Prostate gland (tissue), 2 donors: ENCODE results near the gene PRKAA1. TPM values are rescaled to one million over a fixed set of nuclear protein-coding genes. Genes with fewer than 3 reads are reported as not detected.
A peak's percentile ranks its signal among the peaks of the same experiment; 100 is the strongest.

Experiments
- DNase-seq: peaks from one replicate; pipeline ENCODE4 v3.0.0-alpha.2; 2019; ENCODE audit warnings: low spot score
- H3K27ac ChIP-seq, 2 donors: fragments of 200-600 bp; sonication (generic); 2 replicates each; pipeline ENCODE4 v1.5.1; 2017 to 2019
- H3K27me3 ChIP-seq: fragments of 200-600 bp; sonication (generic); replicated peaks from 2 replicates; pipeline ENCODE4 v1.5.1; 2019; ENCODE audit not compliant: insufficient read depth
- H3K36me3 ChIP-seq, 2 donors: fragments of 200-600 bp; sonication (generic); 1 replicate in 1 of 2; 2 replicates in 1 of 2; pipeline versions ENCODE4 v1.5.1 to v1.8.1; 2017 to 2019
- H3K4me1 ChIP-seq: fragments of 200-600 bp; sonication (generic); replicated peaks from 2 replicates; pipeline ENCODE4 v1.5.1; 2019
- H3K4me3 ChIP-seq, 2 donors: fragments of 200-600 bp; sonication (generic); 2 replicates each; pipeline ENCODE4 v1.5.1; 2017 to 2019
- H3K9me3 ChIP-seq: fragments of 200-600 bp; sonication (generic); 2 replicates; pipeline ENCODE4 v1.5.1; 2017
- CTCF ChIP-seq, 4 experiments: fragments of 200-600 bp in 2 of 4; fragments of 450-650 bp in 2 of 4; sonication (generic) in 2 of 4; IDR thresholded peaks; 1 replicate in 3 of 4; 2 replicates in 1 of 4; pipeline ENCODE4 v1.5.1; 2016 to 2019; ENCODE audit warnings: antibody characterized with exemption in 4 of 4, mild to moderate bottlenecking in 2 of 4, moderate library complexity in 2 of 4
- POLR2A ChIP-seq: fragments of 450-650 bp; IDR thresholded peaks from one replicate; pipeline ENCODE4 v1.6.1; 2016; ENCODE audit warnings: antibody characterized with exemption, mild to moderate bottlenecking
- POLR2AphosphoS5 ChIP-seq: sonication (generic); formaldehyde crosslinking; IDR thresholded peaks from one replicate; pipeline ENCODE4 v1.6.1; 2017; ENCODE audit warnings: antibody characterized with exemption
- WGBS: methylation state at CpG from one replicate; pipeline ENCODE4 v1.1.5; 2018; 5-methylcytosine and 5-hydroxymethylcytosine counted together
- intact Hi-C: fragments of 100-400 bp; cut with DNase I; formaldehyde crosslinking; loops from one replicate; pipeline ENCODE4 v1.14.2; 2022
- total RNA-seq, 2 donors: library from RNA; depleted of rRNA; stranded (reverse); fragments of >200 nt; gene quantifications; one replicate each; pipeline ENCODE4 v1.1.0, GENCODE V29; 2016

The PRKAA1 gene
- total RNA-seq, 2 donors from 2014 or later, result 64.9 to 110 TPM

GRCh38 chr5:40841068-40841805 is 43.1 kb upstream of the PRKAA1 start, which contains the start of gene CARD6:
TSS of gene CARD6 (plus strand) at chr5:40841367. CDS start at chr5:40841383, 16 bp downstream.
- Histone ChIP-seq H3K9me3 (no peaks in the 10 kb centered on the region), H3K27me3 (no peaks in the 10 kb centered on the region), H3K27ac (peak within 1 kb of the TSS in 1 of 2 donors; percentile 28), H3K4me1 (no peaks in the 10 kb centered on the region), H3K4me3 (peak within 1 kb of the TSS in 1 of 2 donors; percentile 5), H3K36me3 (no peaks in the 10 kb centered on the region)
- no peak for DNase-seq
- intact Hi-C loops, result no loop called here
- WGBS, result 43% methylated on average over 9 of the region's 9 CpGs
- TF ChIP-seq POLR2A, result no peak
- TF ChIP-seq POLR2AphosphoS5, result no peak
- TF ChIP-seq CTCF (IDR thresholded peaks at IDR 0.05), result no peak

GRCh38 chr5:40838086-40838485 is 39.9 kb upstream of the PRKAA1 start:
- Histone ChIP-seq H3K9me3 (no peaks in the 10 kb centered on the region), H3K27ac (no peak overlapping the region), H3K4me1 (no peaks in the 10 kb centered on the region), H3K36me3 (no peaks in the 10 kb centered on the region), H3K27me3 (no peaks in the 10 kb centered on the region), H3K4me3 (no peak overlapping the region)
- TF ChIP-seq POLR2A (no peak), POLR2AphosphoS5 (no peak), CTCF (IDR thresholded peaks at IDR 0.05) (no peak)
- WGBS, result 96% methylated on average over 6 of the region's 6 CpGs
- intact Hi-C loops, result no loop called here
- DNase-seq, result no peak

GRCh38 chr5:40834849-40835787 is 36.9 kb upstream of the PRKAA1 start, which contains the start of gene RPL37:
TSS of gene RPL37 (minus strand) at chr5:40835222. CDS start at chr5:40835185, 37 bp downstream.
- Histone ChIP-seq H3K27me3 (no peaks in the 10 kb centered on the region), H3K4me1 (no peaks in the 10 kb centered on the region), H3K4me3 (peak within 1 kb of the TSS; percentile 59 to 61), H3K36me3 (peaks cover 3 to 8% of the 10 kb centered on the region in 2 donors), H3K27ac (peak within 1 kb of the TSS; percentile 89 to 90), H3K9me3 (no peaks in the 10 kb centered on the region)
- 2% methylated on average over 61 of the region's 61 CpGs for WGBS
- TF ChIP-seq POLR2AphosphoS5 (peak; percentile 96), CTCF (IDR thresholded peaks at IDR 0.05) (peak in 2 of 4 experiments; percentile 24 to 26), POLR2A (peak; percentile 62)
- peak; percentile 95 for DNase-seq
- intact Hi-C loops, result no loop called here

- under 1% methylated on average over 21 of the region's 21 CpGs for WGBS
Observed at GRCh38 chr5:40834391-40834848, 36.2 kb upstream of the PRKAA1 start.

More at GRCh38 chr5:40834391-40834848, 36.2 kb upstream of the PRKAA1 start:
- intact Hi-C loops, result no loop called here
- no peak for DNase-seq
- no peak for TF ChIP-seq CTCF (IDR thresholded peaks at IDR 0.05)
- no peak for TF ChIP-seq POLR2A
- TF ChIP-seq POLR2AphosphoS5, result no peak
- Histone ChIP-seq H3K9me3 (no peaks in the 10 kb centered on the region), H3K27me3 (no peaks in the 10 kb centered on the region), H3K27ac (peak overlapping the region; percentile 89 to 90), H3K4me3 (peak overlapping the region; percentile 59 to 61), H3K4me1 (no peaks in the 10 kb centered on the region), H3K36me3 (peaks cover 4 to 8% of the 10 kb centered on the region in 2 donors)
